GM21526 (cell line): ENCODE results near the gene CDC42EP4.

Source experiments
- ATAC-seq: cut with Tn5 transposase; IDR thresholded peaks from one replicate; pipeline ENCODE4 v1.9.1; 2021; ENCODE audit warnings: moderate library complexity; ENCODE audit not compliant: unreplicated experiment, low FRiP score

Gene CDC42EP4

GRCh38 chr17:73304971-73305812 is 6.6 kb downstream of the CDC42EP4 start:
- no peak for ATAC-seq

GRCh38 chr17:73304438-73304837 is 7.4 kb downstream of the CDC42EP4 start:
- ATAC-seq: no peak

GRCh38 chr17:73302189-73302588 is 9.6 kb downstream of the CDC42EP4 start:
- no peak for ATAC-seq

DNA sequence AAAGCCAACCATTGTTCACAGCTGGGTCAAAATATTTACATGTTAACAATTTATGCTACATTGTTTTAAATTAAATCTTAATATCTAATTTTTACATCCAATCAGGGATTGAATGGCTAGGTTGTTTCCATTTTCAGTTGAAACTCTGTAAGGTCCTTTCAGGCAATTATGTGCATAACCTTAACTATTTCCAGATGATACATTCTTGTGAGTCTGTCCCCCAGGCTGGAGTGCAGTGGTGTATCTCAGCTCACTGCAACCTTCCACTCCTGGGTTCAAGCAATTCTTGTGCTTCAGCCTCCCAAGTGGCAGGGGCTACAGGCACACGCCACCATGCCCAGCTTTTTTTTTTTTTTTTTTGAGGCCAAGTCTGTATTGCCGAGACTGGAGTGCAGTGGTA is 10.4 kb downstream of the CDC42EP4 start:
- ATAC-seq: no peak

DNA sequence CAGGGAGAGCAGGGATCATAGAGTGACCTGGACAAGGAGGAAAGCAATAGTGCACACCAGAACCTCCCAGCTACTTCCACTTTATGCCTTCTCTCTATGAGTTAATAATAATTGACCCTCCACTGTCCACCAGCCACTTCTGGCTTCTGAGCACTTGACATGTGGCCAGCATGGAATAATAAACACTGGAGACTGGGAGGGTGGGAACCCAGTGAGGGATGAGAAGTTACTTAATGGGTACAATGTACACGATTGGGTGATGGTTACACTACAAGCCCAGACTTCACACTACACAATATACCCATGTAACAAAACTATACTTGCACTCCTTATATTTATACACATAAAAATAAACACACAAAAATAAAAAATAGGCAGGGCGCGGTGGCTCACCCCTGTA is 11.4 kb downstream of the CDC42EP4 start:
- no peak for ATAC-seq

GRCh38 chr17:73297934-73298861 is 13.6 kb downstream of the CDC42EP4 start:
- no peak for ATAC-seq

DNA sequence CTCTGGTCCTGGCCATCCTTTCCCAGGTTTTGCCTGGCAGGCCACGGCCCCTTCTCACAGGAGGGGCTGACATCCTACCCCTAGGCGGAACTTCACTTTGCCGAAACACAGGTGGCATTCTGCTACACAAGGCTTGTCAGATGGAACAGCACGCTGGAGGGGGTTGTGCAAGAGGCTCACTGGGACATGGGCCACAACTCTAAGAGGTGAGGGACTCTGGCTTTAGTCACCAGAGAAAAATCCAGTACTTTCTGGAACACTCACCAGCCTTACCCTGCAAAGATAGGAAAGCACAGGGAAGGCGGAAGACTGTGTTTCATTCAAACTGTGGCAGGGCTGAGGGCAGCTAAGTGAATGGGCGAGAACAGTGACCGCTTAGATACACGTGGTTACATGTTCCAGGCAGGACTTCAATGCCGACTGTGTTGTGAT is 18.3 kb downstream of the CDC42EP4 start:
- ATAC-seq: no peak

DNA sequence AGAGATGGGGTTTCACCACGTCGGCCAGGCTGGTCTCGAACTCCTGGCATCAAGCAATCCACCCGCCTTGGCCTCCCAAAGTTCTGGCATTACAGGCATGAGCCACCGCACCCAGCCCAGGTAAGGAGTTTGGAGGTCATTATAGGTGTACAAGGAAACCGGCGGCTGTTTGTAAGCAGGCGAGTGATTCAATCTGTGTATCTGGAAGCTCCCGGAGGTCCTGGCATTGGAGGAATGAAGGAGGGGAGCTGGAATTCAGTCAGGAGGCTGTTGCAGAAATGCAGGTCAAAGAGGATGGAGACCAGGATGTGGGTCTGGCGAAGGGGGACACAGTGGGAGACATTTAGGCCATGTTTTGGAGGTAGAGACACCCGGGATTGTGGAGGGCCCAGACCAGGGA is 18.8 kb downstream of the CDC42EP4 start:
- no peak for ATAC-seq

DNA sequence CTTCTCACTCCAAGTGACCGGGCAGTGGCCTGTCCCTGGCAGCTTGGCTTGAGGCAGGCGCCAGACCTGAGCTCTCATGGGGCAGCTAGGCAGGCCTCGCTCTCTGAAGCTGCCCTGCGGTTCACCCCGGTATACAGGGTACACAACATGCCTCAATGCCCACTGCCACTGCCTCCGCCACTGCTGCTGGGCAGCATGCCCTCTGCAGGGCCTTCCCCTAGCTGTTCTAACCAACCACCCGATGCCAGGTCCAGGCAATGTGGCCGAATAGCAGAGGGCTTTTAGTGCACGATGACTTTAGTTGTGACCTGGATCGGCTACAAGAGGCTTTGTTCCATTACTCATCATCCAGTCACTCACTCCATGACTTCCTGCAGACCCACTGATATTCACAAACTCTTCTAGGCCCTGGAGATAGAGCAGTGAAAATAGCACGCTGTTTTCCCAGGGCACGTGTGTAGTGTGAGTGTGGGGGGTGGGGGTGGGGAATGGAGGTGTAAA is 19.7 kb downstream of the CDC42EP4 start:
- ATAC-seq: no peak

DNA sequence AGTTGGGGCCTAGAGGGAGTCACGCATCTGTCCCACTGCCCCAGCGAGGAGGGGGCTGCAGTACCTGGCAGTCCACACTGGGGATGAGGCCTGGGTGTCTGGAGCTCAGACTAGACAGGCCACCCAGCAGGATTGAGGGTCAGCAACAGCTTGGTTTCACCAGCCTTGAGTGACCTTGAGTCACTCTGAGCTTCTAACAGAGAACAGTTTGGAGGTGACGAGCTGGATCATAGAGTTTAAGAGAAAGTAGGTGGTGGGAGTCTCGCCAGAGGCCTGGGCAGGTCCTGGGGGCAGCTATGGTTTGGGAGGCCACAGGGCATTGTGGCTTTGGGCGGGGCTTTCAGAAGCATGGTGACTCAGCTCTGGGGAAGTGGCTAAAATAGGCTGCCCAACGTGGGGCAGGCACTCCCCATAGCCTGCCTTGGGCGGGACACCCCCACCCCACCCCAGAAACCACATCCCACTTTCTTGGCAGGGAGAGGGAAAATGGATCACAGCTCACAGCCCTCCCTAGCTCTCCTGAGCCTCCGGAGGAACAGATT is 20.5 kb downstream of the CDC42EP4 start:
- ATAC-seq: peak; percentile 81

DNA sequence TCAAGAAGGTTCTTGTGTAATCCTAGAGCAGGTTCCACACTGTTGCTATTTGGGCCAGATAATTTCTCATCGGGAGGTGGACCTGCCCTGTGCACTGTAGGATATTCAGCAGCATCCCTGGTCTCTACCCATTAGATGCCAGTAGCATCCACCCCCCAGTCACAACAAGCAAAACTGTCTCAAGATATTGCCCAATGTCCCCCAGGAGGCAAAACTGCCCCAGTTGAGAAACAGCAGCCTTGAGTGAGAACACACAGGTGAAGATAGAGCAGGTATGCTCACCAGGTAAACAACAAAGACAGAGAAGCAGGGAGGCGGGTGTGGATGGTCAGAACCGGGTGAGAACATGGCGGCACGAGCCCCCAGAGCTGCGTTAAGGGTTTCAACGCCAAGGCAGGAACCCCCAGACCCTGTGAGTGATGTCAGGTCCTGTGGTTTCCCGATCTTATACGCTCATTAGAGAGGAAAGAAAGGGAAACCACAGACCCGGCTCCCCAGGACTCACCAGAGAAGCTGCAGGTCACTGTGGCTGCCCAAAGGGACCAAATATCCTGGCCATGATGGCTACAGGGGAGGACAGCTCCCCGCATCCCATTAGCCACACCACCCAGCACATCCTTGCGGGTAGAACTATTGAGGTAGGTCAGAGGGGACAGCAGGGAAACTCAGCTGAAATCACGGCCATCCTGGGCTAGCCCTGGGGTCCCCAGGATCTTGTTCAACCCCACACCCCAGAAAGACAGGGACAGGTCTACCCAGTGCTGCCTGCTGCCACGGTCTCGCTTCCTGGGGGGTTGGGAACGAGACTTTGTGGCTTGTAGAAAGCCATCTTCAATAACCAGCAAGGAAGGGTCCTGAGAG is 21.2 kb downstream of the CDC42EP4 start:
- ATAC-seq: peak; percentile 52

GRCh38 chr17:73289549-73290254 is 22.1 kb downstream of the CDC42EP4 start:
- no peak for ATAC-seq

DNA sequence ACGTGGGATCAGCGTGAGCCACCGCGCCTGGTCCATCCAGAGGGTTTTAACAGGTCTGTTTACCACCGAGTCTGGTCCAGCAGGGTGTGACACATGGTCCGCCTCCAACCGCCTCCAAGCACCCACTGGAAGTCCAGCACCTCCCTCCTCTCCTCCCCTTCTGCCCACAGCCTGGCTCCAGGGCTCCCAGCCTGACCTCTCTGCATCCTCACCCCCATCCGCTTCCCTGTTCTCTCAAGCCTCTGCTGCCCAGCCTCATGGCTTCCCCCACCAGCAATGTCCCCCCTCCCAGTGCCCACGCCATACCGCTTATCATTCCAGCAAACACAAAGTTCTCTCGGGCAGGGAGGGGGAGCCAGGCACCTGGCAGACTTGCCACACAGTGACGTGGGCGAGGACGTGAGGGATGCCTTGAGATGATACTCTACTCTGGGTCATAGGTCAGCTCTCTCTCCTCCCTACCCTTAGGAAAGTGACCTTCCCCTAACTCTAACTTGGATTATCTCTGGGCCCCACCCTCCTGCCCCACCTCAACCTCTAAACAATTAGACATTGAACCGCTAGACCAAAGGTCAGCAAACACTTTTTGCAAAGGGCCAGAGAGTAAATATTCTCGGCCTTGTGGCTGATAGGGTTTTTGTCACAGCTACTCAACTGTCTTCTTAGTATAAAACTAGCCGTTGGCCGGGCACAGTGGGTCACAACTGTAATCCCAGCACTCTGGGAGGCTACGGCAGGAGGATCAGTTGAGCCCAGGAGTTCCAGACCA is 23.1 kb downstream of the CDC42EP4 start:
- no peak for ATAC-seq

DNA sequence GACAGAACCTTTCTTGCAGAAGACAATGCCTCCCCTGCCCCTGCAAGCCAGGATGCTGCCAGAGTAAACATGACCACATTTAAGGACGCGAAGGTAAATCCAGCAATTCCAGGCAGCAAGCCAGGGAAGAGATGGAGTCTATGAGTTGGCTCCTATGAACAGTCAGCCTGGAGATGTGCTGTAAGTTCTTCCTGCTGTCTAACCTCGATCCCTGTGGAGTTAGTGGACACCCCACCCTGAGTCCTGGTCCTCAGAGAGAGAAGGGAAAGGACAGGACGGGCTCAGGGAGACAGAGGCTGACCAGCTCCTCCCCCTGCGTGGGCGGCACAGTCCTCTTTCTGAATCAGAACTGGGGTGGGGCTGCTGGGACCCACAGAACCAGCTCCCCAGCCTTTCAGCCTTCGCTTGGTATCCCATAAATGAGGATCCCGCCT is 24.9 kb downstream of the CDC42EP4 start:
- ATAC-seq: no peak

DNA sequence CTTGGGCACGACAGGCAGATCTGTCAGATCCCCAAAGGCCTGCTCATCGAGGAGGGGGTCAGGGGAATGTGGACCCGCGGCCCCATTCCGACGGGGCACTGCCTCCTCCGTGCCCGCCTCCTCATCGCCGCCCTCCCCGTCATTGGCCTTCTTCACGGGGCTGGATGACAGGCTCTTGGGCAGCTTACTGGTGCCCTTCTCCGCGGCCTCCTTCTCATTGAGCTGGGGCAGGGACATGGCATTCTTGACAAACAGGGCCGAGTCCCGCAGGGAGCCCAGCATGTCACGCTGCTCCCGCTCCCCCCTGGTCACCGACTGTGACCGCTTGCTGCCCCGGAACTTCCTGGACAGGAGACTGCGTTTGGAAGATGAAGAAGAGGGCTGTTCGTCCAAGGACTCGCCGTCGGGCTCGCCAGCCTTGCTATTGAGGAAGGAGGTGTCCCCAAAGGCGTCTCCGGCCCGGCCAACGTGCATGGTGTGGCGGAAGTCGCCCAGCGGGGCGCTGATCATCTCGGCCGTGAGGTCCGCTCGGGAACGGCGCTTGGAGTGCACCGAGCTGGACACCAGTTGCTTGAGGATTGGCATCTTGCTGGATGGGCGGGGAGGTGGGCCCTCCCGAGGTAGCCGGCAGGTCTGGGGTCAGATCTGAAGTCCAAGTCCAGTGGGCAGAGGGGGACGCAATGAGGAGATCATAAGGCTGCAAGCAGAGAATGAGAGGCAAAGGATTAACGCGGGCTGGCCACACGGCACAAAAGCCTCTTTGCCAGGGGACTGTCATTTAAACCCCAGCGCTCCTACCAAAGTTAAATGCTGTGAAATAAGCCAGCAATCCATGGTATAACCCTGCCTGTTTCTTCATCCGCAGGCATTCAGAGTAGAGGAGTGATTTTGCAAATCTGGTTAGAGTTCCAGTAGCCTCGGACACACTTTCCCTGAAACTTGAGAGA is 25.6 kb downstream of the CDC42EP4 start:
- ATAC-seq: no peak

- no peak for ATAC-seq
Observed at GRCh38 chr17:73285603-73285908, 26.2 kb downstream of the CDC42EP4 start.

GRCh38 chr17:73284906-73285602 is 26.7 kb downstream of the CDC42EP4 start:
- no peak for ATAC-seq
